HG03060 (cell line): ENCODE results near the gene GNAT2.

ENCODE experiments used
- ATAC-seq: cut with Tn5 transposase; IDR thresholded peaks from one replicate; pipeline ENCODE4 v1.9.1; 2021; ENCODE audit warnings: low read depth, moderate number of reproducible peaks; ENCODE audit not compliant: unreplicated experiment

GNAT2 gene

DNA sequence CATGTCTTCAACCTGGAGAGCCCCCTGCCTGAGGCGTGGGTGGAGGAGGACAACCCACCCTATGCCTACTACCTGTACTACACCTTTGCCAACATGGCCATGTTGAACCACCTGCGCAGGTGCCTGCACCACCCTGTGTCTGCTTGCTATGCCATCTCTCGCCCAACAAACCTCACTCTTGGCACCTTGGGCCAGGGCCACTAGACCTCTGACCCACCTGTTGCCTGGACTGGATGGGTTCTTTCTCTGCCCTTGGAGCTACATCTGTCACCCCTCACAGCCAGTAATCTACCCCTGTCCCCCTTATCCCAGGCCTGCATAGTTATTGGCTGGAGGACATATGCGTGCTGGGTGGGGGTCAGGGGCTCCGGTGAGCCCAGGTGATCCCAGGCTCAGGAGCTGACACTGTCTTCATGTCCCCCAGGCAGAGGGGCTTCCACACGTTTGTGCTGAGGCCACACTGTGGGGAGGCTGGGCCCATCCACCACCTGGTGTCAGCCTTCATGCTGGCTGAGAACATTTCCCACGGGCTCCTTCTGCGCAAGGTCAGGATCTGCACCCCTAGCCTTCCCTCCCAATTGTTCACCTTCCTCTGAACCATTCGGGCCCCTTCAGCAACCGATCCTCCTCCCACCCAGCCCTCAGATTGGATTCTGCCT, 10.1 kb upstream of the GNAT2 start:
- ATAC-seq: no peak

DNA sequence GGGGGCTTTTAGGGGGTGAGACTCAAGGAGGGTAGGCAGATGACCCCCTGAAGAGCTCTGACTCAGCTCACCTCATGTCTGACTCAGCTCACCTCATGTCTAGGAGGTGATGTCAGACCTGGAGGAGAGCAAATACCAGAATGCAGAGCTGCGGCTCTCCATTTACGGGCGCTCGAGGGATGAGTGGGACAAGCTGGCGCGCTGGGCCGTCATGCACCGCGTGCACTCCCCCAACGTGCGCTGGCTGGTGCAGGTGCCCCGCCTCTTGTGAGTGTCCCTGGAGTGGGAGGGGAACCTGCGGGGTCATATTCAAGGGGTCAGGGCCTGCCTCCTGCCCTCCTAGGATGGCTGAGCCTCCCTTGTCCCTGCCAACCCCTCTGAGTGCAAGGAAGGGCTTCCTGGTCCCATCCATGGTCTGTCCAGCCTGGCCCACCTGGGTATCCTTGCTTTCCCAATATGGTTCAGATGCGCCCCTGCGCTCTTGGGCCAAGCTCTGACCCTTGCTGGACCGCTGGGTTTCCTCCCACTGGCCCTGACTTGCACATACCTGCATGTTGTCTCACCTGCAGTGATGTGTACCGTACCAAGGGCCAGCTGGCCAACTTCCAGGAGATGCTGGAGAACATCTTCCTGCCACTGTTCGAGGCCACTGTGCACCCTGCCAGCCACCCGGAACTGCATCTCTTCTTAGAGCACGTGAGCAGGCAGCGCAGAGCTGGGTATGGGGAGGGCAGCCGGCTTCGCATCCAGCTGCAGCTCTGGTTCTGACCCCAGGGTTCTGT, 9.3 kb upstream of the GNAT2 start:
- ATAC-seq: no peak

DNA sequence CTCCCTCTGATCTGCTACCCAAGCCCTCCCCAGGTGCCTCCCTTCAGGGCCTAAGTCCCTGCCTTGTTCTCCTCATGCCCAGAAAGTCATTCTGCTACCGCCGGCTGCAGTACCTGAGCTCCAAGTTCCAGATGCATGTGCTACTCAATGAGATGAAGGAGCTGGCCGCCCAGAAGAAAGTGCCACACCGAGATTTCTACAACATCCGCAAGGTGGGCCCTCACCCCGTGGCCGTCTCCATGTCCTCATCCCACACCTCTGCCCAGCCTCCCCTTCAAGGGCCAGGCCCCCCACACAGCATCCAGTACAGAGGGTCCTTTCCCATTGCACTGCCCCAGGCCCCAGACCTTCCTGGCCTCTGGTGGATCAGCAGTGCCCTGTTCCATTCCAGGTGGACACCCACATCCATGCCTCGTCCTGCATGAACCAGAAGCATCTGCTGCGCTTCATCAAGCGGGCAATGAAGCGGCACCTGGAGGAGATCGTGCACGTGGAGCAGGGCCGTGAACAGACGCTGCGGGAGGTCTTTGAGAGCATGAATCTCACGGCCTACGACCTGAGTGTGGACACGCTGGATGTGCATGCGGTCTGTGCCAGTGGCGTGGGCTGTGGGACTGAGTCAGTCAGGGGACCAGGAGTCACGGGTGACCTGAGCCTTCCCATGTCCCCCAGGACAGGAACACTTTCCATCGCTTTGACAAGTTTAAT, 8.4 kb upstream of the GNAT2 start:
- ATAC-seq: no peak

DNA sequence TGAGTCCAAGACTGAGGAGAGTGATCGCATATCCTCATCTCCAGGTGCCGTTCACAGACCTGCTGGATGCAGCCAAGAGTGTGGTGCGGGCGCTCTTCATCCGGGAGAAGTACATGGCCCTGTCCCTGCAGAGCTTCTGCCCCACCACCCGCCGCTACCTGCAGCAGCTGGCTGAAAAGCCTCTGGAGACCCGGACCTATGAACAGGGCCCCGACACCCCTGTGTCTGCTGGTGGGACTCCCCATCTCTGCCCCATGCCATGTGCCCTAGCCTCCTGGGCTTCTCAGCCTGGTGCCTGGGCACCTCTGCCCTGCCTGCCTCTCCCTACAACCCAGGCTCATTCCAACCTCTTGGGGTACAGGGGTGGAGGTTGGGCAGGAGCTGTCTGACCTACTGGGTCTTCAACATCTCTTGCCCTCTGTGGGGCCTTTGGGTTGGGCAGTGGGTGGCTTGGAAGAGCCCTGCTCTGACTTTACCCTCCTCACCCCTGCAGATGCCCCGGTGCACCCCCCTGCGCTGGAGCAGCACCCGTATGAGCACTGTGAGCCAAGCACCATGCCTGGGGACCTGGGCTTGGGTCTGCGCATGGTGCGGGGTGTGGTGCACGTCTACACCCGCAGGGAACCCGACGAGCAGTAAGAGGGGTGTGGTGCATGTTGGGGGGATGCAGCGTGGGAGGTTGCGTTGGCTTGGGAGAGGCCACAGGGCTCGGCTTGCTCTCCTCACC, 7.4 kb upstream of the GNAT2 start:
- ATAC-seq: no peak

DNA sequence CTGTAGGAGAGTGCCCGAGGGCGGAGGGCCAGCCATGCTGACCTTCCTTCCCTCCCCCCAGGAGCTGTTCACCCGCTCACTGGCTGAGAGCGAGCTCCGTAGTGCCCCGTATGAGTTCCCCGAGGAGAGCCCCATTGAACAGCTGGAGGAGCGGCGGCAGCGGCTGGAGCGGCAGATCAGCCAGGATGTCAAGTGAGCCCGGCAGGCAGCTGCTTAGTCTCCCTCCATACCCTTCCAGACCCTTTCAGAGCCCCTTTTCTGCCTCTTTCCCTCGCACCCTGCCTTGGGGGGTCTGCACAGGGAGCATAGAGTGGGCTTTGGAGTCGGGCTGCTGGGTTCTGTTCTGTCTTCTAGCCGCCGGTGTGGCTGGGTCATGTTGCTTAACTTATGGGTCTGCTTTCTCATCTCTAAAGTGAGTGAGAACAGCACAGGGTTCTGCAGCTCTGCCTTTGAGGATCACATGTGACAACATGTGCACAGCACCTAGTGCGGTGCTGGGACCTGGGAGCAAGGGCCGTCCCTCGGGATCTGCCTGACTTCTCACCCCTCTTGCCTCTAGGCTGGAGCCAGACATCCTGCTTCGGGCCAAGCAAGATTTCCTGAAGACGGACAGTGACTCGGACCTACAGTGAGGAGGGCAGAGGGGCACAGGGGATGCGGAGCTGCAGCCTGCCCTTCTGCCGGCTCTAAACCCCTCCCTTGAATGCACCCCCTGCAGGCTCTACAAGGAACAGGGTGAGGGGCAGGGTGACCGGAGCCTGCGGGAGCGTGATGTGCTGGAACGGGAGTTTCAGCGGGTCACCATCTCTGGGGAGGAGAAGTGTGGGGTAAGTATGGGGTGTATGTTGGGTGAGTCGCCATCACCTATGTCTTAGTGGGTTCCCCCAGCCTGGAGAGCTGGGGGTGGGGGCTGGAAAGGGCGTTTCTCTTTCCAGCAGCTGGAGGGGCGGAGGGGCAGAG, 6.5 kb upstream of the GNAT2 start:
- ATAC-seq: no peak

DNA sequence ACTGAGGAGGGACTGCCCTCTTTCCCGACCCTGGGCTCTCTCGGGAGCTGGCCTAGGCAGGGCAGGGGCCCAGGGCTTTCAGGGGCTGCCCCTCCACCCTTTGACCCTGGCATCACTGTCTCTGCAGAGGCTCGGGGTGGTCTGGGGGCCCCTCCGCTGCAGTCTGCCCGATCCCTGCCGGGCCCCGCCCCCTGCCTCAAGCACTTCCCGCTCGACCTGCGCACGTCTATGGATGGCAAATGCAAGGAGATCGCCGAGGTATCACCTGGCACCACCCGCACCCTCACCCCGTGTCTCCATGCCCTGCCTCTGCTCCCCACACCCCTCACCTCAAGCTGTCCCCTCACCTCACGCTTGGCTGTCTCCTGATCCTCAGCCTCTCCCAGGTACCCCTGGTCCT, 5.8 kb upstream of the GNAT2 start:
- ATAC-seq: no peak

DNA sequence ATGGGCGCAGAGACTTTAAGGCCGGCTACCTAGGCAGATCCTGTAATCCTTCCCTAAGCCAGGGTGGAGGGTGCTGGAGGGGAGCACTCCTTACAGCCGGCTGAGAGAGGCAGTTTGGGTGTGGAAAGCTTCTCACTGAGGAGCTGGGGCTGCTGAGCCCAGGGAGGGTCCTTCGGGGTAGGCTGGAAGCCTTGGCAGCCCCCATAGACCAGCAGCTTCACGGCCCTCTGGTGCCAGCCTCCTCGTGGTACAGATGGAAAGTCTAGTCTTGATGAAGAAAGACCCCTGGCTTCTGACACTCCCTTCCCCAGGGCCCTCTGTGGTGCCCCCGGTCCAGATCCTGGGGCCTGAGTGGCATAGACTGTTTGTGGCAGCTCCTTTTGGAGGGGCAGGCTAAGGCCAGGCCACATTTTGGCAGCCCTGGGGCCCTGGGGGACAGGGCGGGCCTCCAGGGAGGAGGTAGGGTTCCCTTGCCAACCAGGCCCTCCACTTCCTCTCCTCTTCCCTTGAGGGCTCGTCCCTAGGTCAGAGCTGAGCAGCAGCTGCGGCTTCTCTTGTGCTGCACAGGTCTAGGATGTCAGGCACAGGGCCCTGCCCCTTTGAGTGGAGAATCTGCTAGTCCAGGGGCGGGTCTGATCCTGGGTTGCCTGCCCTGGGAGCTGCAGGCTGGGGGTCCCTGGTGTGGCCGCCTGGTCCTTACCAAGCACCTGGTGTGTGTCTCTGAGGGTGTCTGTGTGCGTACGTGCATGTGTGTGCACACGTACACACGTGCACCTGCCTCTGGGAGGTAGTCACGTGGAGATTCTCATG, 5.0 kb upstream of the GNAT2 start:
- no peak for ATAC-seq

DNA sequence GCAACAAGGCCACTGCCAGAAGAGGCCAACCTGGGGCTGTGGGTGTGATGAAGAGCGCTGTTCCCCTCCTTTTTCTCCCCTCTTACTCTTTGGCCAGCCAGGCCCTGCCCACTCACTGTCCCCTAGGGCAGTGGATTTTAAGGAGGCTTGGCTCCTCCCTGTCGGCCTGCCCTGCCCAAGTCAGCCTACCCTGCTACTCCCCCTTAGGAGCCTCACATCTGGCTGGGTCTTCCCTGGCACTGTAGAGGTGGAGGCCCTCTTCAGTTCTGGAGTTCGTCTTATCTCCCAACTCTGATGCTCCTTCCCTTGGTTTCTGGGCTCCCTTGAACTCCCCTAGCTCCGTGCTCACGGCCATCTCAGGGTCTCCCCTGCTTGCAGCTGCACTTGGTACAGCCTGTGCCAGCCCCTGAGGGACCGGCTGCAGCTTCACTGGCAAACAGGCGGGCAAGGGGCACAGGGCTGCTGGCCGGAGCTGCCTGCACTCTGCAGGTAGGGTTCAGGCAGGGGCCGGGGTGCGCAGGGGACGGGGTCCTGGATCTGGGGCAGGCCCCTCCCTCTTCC, 4.3 kb upstream of the GNAT2 start:
- no peak for ATAC-seq

DNA sequence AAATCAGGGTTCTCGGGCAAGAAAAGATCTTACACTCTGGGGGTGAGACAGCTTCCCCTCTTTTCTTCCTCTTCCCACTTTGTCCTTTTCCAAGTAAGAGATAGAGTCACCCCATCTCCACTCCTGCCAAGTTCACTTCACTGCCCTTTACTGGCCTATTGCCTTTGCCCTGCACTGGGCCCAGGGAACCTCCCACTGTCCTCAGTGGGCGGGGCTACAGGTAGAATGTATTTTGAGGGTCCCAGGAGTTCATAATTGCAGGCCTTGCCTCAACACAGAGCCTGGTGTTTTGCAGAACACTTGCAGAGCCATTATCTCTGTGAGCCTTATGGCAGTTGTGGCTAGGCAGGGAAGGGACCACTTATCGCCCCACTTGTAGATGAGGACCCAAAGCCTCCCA, 3.5 kb upstream of the GNAT2 start:
- ATAC-seq: no peak

DNA sequence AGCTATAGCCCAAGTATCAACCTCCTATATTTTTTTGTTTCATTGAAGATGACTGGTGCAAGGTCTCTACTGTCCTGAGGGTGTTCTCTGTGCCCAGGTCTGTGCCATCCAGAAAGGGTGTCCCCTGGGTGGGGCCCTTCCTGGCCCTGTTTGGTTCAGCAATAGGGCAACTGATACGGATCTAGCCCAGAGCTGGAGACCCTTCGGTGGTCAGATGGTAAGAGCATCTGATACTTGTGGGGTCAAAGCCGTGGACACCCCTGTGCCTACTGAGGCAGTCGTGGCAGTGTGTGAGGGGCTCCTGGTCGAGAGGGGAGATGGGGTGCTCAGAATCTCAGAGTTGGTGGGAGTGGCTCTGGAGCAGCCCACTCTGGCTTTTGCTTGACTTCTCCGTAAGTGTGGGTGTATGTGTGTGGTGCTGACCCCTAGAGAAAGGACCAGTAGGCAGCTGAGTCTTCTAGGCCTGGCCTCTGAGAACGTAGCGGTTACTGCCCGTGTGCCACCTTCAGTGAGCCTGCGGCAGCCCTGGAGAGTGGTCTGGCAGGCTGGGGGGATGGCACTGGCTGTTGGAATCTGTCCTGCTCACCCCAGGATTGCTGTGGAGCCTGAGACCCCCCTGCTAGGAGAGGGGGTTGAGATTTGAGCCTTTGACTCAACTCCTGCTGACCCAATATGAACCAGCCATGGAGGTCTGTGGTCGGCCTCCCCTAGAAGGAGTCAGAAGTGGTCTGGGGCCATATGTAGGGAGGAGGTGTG, 2.9 kb upstream of the GNAT2 start:
- ATAC-seq: no peak

DNA sequence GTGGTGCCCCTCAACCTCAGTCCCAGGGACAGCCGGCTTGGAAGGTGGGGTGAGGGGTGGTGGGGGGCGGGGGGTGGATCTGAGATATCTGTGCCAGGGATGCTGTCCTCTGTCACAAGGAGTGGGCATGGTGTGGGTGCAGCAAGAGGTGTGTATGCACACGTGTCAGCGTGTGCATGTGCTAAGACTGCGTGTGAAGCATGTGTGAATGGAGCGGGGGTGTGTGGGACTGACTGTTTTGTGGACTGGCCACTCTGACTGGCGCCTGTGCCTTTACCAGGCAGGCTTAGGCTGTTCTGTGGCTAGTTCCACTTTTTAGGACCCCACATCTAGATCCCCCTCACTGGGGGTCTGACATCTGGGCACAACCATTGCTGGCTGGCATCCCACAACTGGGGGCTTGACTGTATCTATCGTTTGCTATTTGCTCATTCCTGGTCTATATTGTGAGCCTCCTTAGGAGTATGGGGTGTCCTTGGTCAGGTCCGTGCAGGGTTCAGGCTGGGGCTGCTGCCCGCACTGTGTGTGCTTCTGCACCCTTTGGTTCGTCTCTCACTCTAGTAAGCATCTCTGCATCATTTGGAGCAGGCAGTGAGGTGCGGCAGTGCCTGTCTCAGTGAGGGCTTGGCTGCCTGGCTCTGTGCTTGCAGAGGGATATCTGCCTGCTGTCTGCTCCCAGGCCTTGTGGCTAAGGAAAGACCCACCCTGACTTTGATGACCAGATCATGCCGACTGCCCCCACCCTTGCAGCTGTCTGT, 2.1 kb upstream of the GNAT2 start:
- no peak for ATAC-seq

DNA sequence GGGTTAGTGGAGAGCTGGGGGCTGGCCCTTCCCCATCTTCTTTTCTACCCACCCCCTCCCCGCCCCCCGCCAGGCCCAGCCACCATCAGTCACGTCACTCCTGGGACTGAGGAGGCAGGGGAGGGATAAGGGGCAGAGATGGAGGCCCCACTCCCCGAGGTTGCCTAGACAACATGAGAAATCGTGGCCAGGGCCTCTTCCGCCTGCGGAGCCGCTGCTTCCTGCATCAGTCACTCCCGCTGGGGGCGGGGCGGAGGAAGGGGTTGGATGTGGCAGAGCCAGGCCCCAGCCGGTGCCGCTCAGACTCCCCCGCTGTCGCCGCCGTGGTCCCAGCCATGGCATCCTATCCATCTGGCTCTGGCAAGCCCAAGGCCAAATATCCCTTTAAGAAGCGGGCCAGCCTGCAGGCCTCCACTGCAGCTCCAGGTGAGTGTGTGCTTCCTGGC, 1.4 kb upstream of the GNAT2 start:
- ATAC-seq: peak; percentile 56

DNA sequence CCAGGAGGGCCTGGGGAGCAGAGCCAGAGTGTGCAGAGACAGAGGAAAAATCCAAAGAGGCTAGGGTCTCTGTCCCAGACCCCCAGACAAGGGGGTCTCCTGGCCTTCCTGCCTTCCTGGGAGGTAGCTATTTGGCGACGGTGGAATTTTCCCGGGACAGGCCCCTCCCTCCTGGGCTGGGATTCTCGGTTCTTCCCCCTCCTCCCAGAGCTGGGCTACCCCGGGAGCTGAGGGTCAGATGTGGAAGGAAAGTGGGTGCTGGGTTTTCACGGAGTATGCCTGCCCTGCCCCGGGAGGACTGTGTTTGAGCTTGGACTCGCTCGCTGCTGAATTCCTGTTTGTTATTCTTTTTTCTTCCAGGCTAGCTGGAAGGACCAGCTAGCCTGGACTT, 980 bp upstream of the GNAT2 start:
- no peak for ATAC-seq

DNA sequence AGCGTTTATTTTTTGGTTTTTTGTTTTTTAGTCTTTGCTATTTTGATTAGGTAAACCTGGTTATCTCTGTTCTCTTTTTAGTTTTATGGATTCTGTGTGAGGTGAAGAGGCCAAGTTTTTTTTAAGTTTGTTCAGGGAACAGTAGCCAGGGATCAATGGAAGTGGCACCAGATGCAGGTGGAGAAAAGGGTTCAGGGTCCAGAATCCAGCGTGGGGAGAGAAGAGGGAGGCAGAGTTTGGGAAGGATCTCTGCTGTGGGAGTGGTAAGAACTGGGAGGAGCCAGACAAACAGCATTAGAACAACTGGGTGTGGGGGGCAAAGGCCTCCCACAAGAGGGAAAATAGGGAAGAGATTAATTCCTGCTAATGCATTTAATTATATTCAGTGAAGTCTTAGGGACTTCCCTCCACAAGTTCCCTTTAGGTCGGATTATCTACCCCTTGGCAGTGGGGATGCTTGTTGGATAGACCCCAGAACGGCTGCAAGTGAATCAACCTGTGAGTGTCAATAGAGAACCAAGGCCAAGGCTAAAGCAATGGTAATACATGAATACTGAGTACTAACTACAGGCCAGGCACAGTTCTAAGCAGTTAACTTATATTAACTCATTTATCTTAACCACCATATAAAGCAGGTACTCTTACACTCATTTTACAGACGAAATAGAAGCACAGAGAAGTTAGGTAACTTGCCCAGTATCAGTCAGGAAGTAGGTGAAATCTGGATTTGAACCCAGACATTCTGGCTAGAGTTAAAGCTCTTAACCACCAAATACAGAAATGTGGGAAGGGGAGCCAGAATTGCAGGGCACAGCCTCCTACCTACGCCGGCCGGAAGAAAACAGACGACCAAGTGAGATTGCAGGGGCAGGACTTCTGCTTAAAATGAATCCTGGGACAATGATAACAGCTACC, 498 bp downstream of the GNAT2 start:
- ATAC-seq: no peak

DNA sequence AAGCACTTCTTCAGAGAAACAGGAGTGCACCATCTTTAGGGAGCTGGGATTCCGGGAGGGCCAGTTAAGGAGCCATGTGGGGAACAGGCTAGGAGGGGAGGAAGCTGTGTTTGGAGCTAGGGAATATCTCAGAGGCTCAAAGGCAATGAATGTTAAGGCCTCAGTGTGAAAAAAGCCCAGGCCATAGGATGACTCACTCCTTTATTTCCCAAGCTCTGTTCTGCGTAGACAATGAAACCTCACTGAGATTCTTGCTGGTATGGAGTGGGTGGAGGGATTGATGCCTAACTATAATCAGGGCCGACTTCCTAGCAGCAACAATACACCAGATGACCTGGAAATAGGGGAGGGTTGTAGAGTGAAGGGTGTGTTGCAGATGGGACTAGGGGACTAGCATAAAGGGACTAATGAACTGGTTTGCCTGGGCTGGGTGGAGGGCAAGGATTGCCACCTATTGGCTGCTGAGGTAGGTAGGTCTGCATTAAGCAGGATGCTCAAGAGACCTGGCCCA, 2.1 kb downstream of the GNAT2 start:
- no peak for ATAC-seq

DNA sequence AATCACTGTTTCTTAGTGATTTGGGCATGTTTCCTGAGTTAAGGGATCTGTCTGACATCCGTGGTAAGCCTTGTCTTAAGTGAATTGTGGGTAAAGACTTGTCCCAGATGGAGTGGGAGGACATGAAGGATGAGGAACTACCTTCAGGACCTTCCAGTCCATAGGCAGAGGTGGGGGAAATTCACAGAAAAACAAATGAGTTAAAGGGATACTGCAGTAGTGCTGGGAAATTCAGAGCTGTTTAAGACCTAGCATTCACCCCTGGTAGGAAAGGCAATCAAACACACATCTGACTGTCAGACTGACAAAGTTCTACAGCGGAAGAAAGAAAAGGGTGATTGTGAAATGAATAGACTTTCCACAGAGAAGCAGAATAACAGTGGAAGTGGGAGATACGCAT, 3.0 kb downstream of the GNAT2 start:
- ATAC-seq: no peak
